ENCODE results near the gene GRK5.

DNA sequence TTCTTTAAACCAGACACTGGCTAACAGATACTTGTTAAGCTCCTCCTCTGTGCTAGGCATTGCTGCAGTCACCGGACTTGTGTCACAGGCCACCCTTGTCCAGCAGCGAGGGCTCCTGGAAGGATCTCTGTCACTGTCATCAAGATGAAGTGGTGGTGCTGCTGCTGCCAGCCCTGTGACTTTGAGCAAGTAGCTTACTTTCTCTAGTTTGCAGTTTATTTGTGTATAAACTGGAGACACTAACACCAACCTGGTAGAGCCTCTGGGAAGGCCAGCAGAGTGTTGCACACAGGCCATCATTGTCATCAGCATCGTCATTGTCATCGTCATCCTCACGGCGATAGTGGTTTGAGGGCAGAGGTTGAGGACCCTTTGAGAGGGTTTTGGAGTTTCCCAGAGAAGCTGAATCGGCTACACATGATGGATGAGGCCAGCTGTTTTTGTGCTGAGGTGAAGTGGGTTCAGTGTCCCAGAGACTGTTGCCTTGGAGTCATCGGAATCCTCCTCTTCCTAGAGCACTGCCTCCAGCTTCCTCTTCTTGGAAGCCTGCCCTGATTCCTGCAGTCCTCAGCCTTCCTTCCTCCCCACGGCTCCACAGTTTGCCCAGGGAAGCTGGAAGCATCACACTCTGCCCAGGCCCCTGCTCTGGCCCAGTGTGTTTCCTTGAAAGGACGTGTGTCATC is 128.4 kb downstream of the GRK5 start:
- TF ChIP-seq POLR2A (IDR thresholded peaks at IDR 0.05; ENCODE audit: low read depth, low read length) (no peak), TAF1 (IDR thresholded peaks at IDR 0.05; ENCODE audit: low read depth, low read length) (no peak)
